GM19099 (cell line): ENCODE results near the gene GCNT3.

Experiments used
- POLR2A ChIP-seq: IDR thresholded peaks from 3 replicates; pipeline ENCODE4 v1.6.1; 2011; ENCODE audit warnings: low read depth; ENCODE audit not compliant: insufficient read length; ENCODE audit errors: extremely low read depth

Gene GCNT3

DNA sequence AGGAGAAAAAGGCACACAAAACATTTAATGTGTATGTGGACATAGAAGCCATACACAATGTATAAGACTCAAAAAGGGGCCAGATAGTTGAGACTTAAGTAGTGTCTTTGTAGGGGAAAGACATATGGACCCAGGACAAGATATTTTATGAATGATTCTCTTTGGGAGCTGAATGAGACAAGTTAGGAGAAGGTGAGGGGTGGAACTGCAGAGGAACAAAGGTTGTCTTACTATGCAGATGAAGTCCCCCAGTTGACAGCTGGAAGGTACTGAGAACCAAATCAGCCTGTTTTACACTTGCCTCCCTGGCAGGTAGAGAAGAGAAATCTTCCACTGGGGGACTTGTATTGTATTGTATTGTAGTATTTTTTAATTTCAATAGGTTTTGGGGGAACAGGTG lies 14.9 kb upstream of the GCNT3 start:
- no peak for TF ChIP-seq POLR2A

DNA sequence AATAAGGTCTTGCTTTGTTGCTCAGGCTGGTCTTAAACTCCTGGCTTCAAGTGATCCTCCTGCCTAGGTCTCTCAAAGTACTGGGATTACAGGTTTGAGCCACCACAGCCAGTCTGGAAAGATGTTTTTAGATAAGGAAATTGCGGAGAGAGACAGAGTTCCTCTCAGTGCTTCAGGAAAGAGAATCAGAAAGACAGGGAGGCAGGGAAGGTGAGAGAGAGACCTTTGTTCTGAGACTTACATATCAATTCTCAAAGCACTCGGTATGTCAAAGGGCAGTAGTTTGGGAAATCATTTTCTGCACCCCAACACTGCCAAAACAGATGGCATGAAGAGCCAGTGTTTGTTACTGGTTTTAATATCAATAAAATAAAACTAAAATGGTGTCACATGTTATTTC lies 13.1 kb upstream of the GCNT3 start:
- no peak for TF ChIP-seq POLR2A

DNA sequence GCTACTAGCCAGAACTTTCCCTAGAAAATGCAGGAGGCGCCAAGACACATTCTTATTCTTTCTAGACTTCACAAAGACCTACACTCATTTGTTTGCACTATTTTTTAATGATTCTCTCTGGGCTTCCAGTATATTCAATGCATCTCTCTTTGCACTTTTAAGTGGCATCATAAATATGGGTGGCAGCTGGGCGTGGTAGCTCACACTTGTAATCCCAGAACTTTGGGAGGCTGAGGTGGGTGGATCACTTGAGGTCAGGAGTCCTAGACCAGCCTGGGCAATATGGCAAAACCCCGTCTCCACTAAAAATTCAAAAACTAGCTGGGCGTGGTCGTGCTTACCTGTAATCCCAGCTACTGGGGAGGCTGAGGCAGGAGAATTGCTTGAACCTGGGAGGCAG lies 5.6 kb upstream of the GCNT3 start:
- no peak for TF ChIP-seq POLR2A

DNA sequence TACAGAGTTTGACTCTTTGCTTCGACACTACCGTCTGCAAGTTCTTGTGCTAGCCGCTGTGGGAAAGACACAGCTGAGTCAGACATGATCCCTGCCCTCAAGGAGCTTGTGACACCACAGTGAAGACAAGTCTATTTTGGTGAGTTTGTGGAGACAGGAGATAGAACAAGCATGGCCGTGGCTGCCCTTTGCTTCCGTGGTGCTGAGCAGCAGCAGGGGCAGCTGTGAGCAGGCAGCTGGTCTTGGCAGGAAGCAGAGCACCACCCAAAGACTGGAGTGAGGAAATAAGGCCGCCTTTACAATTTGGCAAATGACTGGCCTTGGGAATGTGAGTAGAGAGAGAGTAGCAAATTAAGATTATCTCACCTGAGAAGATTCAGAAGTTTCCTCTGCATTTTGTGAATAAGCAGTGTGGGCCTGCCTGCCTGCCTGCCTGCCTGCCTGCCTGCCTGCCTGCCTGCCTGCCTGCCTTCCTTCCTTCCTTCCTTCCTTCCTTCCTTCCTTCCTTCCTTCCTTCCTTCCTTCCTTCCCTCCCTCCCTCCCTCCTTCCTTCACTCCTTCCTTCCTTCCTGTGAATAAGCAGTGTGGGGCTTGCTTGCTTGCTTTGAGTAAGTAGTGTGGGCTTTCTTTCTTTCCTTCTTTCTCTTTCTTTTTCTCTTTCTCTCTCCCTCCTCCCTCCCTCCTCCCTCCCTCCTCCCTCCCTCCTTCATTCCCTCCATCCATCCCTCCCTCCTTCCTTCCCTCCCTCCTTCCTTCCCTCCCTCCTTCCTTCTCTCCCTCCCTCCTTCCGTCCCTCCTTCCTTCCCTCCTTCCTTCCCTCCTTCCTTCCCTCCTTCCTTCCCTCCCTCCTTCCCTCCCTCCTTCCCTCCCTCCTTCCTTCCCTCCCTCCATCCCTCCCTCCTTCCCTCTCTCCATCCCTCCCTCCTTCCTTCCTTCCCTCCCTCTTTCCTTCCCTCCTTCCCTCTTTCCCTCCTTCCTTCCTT lies 1.6 kb upstream of the GCNT3 start:
- TF ChIP-seq POLR2A = no peak

DNA sequence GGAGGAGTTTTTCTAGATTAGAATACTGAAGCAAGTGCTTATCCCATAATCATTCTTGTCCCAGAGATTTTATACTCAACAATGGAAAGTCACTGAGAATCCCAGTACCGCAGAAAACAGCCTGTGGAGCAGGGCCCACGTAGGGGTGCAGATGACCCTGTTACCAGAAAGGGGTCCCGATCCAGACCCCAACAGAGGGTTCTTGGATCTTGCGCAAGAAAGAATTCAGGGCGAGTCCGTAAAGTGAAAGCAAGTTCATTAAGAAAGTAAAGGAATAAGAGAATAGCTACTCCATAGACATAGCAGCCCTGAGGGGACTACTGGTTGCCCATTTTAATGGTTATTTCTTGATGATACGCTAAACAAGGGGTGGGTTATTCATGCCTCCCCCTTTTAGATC lies 2.6 kb downstream of the GCNT3 start:
- TF ChIP-seq POLR2A = no peak

DNA sequence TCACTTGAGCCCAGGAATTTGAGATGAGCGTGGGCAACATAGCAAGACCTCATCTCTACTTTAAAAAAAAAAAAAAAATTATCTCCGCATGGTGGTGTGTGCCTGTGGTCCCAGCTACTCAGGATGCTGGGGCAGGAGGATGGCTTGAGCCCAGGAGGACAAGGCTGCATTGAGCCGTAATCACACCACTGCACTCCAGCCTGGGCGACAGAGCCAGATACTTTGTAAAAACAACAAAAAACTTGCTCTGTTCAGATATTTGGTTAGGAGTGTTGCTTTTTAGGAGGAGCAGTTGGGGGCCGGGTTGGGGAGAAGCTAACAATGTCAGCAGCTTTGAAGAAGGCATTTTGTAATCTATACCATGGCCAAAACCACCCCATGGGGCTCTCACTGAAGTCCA lies 4.1 kb downstream of the GCNT3 start:
- TF ChIP-seq POLR2A = no peak

DNA sequence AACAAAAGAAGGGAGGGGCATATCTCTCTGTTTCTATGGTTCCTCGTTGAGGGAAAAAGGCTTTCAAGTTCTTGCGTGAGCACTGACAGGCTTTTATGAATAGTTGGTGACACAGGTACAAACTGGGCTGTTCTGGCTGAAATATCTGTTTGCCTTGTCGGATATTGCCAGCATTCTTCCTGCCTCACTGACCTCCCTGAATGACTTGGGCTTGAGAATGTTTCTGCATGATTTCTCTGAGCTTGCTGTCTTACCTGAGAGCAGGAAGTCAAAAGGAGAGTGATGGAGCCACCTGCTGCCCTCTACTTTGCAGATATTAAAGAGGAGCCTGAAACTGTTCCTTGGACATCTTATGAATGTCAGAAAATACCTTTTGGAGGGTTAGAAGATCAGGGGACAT lies 4.8 kb downstream of the GCNT3 start:
- no peak for TF ChIP-seq POLR2A

DNA sequence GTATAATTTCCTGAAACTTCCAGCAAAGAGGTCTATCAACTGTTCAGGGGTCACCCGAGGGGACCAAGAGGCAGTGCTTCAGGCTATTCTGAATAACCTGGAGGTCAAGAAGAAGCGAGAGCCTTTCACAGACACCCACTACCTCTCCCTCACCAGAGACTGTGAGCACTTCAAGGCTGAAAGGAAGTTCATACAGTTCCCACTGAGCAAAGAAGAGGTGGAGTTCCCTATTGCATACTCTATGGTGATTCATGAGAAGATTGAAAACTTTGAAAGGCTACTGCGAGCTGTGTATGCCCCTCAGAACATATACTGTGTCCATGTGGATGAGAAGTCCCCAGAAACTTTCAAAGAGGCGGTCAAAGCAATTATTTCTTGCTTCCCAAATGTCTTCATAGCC lies 6.8 kb downstream of the GCNT3 start:
- TF ChIP-seq POLR2A = no peak

DNA sequence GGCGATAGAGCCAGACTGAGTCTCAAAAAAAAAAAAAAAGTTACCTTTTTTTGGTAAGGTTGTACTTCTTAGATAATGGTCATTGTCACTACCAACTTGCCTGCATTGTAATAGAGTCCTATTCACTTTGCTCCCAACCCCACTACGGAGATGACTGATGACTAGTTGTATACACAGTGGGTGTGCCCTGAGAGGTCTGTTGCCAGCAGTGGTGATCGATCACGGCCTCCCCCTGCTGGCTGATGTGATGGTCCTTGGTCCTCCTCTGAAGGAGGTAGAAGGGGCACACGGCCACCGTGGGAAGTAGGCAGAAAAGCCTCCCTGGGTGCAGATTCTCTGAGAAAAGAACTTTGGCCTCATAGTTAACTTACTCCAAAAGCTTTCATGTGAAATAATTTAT lies 10.7 kb downstream of the GCNT3 start:
- no peak for TF ChIP-seq POLR2A

DNA sequence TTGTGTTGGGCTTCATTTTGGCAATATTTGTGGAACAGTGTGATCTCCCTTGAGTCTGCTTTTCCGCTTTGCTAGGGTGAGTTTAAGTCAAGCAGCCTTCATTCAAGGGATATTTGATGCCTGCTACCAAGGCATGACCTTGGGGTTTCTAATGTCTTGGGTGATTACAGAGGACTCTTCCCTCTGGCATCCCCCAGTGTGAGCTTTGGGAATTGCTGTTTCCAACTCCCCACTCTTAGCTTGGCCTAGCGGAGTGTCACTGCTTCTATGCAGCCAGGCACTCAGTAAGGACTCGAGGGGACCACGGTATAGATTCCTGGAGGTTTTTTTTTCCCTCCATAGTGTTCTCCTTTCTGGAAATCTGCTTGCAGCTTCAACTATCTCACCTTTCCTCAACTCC lies 21.1 kb downstream of the GCNT3 start:
- TF ChIP-seq POLR2A = no peak

DNA sequence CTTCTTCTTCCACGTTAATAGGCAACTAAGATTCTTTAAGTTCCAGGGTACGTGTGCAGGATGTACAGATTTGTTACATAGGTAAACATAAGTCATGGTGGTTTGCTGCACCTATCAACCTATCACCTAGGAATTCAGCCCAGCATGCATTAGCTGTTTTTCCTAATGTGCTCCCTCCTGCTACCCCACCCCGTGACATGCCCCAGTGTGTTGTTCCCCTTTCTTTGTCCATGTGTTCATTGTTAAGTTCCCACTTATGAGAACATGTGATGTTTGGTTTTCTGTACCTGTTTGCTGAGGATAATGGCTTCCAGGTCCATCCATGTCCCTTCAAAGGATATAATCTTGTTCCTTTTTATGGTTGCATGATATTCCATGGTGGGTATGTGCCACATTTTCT lies 24.6 kb downstream of the GCNT3 start:
- no peak for TF ChIP-seq POLR2A

DNA sequence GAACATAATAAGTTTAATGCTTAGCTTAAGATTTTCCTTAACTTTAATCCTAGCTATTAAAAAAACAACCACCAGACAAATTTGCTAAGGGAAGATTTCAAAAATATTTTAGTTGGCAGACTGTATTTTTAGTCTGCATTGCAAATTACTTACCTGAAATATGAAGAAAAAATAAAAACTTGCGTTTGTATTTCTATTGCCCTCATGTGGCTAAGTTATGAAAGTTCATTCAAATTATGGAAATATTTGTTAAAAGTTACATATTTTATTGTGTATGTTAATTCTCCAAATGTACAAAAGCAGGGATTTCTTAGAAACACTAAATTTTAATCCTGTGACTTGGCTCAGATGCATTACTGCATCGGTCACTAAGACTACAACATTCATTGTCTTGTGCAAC lies 30.8 kb downstream of the GCNT3 start:
- TF ChIP-seq POLR2A = no peak

DNA sequence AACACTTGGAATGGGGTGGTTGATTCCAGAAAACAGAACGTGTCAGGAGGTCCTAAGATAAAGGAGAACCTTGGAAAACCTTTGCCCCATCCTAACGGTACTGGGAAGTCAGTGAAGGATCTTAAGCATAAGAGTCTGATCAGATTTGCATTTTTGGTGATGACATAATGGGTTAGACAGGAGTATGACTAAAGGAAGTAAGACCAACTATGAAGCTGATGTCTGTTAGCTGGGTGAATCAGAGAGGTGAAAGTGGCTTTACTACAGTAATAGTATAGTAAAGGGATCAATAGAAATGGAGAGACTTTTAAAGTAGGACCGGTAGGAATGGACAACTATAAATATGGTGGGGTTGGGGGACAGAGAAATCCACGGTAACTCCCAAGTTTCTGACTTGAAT lies 33.2 kb downstream of the GCNT3 start:
- no peak for TF ChIP-seq POLR2A

DNA sequence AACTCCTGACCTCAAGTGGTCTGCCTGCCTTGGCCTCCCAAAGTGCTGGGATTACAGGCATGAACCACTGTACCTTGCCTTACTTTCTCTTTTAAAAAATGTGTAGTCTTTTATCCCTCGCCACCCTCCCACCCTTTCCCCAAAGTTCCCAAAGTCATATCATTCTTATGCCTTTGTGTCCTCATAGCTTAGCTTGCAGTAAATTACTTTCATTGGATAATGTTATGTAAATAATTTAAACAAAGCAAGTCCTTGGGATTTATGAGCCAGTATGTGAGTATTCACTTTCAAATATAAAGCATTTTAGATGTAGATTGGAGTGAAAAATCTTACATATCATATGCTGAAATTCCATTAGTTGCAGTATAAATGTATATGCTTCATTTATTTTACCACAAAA lies 34.7 kb downstream of the GCNT3 start:
- TF ChIP-seq POLR2A = no peak

DNA sequence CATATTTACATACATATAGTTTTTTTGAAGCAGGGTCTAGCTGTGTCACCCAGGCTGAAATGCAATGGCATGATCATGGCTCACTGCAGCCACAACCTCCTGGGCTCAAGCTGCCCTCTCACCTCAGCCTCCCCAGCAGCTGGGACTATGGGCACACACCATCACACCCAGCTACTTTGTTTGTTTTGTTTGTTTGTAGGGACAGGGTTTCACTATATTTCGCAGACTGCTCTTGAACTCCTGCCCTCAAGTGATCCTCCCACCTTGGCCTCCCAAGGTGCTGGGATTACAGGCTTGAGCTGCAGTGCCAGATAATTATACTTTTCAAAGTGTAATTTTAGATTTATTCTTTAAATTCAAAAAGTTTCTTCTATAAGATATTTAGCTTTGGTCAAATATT lies 35.5 kb downstream of the GCNT3 start:
- TF ChIP-seq POLR2A = no peak

DNA sequence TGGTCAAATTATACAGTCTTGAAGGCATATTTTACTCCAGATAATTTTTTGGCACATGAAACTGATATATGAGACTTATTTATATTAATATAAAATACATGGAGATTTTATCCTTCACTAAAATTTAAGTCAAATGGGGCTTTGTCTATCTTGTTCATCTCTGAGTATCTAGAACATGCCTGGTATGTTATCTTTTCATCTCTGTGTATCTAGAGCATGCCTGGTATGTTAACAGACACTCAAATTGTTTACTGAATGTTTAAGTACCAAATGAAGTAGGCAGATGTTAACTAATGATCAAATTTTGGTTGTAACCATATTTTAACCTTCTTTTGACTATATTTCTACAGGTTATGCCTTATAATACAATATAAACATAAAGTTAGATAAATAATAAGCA lies 38.0 kb downstream of the GCNT3 start:
- TF ChIP-seq POLR2A = no peak

DNA sequence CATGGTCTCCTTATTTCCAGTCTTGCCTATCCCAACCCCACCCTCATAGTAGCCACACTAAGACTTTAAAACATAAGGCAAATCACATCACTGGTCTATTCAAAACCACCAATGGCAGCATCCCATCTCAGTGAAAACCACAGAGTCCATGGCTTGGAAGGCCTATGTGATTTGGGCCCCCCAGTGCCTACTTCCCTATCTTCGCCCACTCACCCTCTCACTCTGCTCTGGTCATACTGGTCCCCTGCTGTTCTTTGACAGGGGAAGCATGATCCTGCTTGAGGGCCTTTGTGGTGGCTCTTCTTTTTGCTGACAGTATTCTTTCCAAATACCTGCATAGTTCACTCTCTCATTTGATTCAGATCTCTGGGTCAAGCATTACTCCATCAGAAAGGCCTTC lies 42.5 kb downstream of the GCNT3 start:
- no peak for TF ChIP-seq POLR2A
